ENCODE measurements around the gene ZNF564.

GRCh38 chr19:12581100-12581499 lies 29.8 kb upstream of the ZNF564 start:
- no peak for TF ChIP-seq POLR2A (IDR thresholded peaks at IDR 0.05; ENCODE audit: low read length)
- TF ChIP-seq GATA1 (IDR thresholded peaks at IDR 0.05; ENCODE audit: low read depth, low read length), result no peak

All from erythroblast (primary cell).